ENCODE data around the gene BEAN1.

Gene BEAN1

DNA sequence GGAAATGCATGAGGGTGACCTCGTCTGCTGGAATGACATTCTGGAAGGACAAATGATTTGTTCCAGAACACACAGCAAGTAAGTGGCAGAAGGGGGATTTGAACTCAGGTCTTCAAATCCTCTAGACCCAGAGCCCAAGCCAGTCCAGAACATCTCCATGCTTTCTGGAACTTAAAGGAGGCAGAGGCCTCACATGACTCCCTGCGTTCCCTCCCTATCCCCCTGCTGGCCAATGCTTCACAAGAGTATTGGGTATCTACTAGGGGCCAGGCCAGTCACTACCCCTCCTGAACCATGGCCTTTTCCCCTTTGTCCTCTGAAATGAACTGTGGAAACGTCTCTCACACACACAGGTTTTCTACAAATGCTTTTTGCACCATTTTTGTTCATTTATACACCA is 7.6 kb upstream of the BEAN1 start:
- no peak for DNase-seq (ENCODE audit: low read depth, low spot score)

DNA sequence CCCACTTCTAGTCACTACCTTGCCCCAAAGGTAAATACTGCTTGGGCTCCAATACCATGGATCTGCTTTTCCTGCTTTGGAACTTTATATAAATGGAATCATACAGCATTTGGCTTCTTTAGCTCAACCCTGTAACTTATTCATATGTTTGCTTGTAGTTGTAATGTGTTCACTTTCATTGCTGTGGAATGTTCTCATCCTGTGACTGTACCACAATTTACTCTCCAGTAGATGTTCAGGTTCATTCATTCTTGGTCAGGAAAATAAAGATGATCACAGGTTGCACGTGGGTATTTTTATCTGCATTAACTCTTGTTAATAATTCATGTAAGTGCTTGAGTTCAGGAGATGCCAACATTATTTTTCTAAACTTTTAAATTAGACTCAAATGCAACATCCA is 6.7 kb upstream of the BEAN1 start:
- DNase-seq (ENCODE audit: low read depth, low spot score), result no peak

DNA sequence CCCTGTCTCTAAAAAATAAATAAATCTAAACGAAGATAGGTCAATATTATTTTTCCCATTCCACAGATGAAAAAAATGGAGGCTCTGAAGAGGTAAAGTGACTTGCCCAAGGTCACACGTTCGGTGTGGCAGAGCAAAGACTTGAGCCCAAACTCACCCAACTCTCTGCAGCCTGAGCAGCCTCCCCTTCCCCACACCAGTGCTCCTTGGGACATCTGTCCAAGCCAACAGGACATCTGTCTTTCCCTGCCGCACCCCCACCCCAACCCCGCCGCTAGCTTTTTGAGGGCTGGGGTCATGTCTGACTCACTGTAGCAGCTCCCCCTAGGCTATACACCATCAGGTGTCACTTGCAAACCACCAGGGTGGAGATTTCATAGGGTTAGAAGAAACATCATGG is 5.2 kb upstream of the BEAN1 start:
- DNase-seq (ENCODE audit: low read depth, low spot score), result no peak

DNA sequence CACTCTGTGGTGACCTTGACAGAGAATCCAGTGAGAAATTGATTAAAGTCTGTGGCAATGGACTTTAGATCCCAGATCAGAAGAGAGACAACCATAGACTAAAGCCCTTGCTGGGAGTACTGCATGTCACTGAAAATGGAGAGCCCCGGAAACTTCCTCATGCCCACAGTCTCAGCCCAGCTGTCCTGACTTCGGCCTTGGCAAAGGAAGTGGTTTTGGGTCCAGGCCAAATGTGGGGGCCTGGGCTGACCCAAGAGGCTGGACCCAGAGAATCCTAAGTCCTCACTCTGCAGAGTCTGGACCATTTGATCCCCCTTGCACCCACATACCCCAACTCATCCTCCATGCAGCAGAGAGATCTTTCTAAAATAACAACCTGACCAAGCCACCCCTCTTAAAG is 4.7 kb upstream of the BEAN1 start:
- no peak for DNase-seq (ENCODE audit: low read depth, low spot score)

DNA sequence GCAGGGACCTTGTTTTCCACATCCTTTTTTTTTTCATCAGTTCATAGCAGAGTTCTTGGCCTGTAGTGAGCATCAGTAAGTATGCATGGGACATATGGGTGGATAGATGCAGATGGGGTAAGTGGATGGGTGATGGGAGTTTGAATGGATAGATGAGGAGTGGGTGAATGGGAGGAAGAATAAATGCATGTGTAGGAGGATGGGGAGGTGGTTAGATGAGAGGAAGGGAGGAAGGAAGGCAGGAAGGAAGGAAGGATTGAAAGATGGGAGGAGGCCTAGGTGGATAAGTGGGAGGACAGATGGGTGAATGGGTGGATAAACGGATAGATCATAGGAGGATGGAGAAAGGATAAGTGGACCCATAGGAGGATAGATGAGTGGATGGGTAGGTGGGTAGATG is 3.9 kb upstream of the BEAN1 start:
- DNase-seq (ENCODE audit: low read depth, low spot score), result no peak

DNA sequence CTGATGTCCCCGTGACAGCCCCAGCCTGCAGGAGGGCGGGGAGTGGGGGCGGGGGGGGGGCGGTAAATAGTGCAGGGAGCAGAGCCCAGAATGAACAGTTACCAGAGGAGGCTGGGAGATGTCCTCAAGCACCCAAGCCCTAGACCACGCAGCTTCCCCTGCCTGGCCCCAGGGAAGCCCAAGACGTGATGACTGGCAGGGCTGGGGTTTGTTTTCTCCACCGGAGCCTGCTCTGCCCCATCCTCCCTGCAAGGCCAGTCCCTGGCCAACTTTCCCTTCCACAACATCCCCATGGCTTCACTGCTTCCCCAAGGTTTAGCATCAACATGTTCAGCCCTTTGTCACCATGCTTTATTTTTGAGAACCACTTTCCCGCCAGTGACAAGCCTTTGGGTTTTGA is 1.4 kb upstream of the BEAN1 start:
- DNase-seq (ENCODE audit: low read depth, low spot score), result no peak

DNA sequence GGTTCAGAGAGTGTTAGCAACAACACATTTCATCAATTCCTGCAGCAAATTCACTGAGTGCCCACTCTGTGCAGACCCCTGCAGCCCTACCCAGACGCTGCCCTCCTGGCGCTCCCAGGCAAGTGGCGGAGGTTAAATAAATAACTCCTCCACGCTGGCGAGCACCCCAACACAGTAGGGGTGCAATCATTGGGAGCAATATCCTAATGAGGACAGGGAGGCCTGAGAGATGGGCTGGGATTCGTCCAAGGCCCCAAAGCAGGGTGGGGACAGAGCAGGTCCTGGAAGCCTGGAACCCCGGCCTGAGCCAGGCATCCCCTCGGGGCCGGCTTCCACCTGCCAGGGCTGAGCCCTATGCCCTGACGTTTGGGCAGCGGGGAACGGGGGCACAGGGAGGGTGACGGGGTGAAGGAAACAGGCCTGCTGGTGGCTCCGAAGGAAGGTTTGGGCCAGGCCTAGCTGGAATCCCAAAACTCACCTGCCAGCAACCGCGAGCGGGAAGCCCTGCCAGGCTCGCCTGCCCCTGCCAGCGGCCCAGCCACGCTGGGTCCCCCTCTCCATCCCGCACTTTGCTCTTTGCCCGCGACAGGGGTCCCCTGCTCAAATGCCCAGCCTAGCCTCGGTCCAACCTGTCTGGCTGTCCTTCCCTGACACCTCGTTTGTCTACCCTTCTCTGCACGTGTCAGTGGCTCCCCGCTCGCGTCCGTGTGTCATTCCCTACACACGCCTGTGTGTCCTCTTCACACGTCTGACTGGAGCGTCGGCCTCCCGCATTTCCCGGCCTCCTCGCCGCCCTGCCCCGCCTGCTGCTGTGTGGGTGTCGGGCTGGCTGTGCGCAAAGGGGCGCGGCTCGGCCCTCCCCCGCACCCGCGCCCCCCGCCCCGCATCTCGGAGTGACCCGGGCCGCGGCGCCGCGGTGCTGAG is 721 bp upstream of the BEAN1 start:
- no peak for DNase-seq (ENCODE audit: low read depth, low spot score)

DNA sequence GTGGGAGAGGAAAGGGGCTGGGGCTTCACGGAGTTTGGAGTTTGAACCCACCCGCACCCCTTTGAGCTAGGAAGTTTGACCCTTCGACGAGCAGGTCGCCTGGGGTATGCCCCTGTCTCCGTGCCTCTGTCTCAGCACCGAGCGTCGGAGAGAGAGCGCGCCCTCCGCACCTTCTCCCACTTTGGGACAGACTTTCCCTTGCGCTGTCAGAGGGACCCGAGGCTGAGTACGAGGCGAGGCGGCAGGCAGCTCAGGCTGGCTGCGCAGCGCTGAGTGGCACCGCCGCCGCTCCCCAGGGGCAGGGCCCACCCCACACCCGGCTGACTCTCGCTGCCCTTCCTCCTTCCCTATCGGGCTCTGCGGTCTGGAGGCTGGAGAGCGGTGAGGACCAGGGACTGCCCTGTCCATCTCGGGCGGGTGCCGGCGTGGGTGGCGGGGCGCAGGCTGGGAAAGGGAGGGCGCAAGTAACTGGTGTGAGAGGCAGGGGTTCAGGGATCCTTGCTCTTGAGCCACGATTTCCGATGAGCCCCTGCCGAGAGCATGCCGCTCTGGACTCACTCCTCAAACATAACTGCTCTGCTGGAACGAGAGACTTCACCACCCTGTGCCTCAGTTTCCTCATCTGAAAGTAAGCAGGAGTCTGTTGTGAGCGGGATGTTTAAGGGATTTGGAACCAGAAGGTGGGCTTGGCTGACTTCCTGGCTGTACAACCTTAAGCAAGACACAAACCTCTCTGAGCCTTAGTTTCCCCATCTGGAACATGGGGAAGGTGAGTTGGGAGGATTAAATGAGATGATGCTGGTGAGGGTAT is 981 bp downstream of the BEAN1 start:
- no peak for DNase-seq (ENCODE audit: low read depth, low spot score)

DNA sequence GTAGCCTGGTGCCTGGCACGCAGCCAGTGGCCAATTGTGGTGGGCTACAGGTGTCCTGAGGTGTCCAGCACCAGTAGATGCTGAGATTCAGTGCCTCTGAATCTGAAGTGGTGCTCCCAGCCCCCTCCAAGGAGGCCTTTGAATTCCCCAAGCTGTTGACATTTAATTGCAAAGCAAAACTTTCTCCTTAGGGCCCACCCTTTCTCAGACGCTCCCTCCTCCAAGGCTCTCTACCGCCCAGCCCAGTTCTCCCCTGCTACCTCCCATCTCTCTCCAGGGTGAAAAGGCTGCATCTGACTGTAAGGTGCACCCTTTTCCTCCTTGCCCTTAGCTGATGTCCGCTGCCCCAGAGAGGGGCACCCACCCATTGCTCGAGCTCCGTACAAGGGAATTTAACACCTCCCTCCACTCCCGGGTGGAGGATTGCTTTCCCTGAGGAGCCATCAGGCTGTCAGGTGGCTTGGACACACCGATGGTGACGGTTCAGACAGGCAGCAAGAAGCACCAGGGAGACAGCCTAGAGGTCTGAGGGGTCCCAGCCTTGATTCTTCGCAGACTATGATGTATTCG is 1.7 kb downstream of the BEAN1 start:
- DNase-seq (ENCODE audit: low read depth, low spot score), result no peak

DNA sequence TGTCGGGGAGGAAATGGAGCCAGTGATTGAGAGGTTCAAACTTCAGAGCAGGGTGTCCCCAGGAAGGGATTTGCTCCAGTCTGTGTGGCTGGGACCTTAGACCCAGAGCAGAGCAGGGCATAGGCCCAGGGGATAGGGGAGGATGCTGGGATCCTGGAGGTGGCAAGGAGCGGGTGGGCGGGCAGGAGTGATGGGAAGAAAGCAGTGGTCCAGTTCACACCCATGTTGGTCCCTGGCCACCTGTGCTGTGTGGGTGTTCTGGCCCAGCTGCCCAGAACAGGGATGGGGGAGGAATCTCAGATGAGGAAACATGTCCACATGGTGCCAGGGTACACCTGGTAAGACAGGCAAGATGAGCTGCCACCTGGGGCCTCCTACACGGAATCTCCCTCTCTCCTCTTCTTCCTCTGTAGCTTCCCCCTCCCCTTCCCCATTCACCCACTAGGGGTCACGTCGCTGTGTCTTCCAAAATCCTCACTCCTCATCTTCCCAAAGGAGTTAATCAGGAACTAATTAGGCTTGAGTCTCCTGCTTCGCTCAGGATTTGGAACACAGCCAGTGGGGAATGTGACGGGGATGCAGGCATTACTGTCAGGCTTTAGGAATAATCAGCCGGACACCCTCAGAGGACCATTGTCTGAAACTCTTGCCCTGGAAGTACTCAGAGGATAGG is 2.3 kb downstream of the BEAN1 start:
- no peak for DNase-seq (ENCODE audit: low read depth, low spot score)

DNA sequence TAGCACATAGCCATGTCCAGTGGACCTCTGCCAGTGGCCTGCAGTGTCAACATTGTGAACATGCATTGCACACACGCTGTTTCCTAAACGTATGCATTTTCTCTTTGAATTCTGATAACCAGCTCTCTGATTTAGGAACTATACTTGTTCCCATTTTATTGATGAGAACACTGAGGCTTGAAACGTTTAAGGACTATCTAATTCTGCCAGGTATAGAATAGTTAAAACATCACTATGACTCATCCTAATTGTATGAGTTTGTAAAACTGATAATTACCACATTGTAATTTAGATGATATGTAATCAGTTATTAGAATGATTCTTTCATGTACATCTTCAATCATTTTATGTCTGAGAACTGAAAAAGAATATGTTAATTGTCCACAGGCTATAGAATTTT is 3.1 kb downstream of the BEAN1 start:
- no peak for DNase-seq (ENCODE audit: low read depth, low spot score)

DNA sequence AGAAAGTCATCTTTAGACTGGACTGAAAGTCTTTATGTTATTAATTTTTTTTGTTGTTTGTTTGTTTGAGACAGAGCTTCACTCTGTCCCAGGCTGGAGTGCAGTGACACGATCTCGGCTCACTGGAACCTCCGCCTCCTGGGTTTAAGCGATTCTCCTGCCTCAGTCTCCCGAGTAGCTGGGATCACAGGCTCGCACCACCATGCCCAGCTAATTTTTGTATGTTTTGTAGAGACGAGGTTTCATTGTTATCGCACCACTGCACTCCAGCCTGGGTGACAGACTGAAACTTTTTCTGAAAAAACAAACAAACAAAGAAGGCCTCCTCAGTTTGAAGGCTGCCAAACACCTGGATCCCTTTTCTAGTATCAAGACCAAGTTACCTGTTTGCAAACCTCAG is 4.7 kb downstream of the BEAN1 start:
- no peak for DNase-seq (ENCODE audit: low read depth, low spot score)

DNA sequence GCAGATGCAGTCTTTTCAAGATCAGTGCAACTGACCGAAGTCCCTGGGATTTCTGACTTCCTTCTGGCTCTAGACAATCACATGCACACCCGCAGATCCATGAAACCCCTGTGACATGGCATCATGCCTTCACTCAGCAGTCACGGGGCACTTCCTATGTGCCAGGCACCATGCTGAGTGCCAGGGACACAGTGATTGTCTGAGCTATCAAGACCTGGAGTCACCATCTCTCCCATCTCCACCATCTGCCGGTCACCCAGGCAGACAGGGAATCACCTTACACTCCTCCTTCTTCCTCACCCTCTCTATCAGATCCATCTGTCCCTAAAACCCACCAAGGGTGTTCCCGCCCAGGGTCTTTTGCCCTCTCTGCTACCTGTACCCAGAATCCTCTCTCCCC is 5.3 kb downstream of the BEAN1 start:
- DNase-seq (ENCODE audit: low read depth, low spot score), result no peak

DNA sequence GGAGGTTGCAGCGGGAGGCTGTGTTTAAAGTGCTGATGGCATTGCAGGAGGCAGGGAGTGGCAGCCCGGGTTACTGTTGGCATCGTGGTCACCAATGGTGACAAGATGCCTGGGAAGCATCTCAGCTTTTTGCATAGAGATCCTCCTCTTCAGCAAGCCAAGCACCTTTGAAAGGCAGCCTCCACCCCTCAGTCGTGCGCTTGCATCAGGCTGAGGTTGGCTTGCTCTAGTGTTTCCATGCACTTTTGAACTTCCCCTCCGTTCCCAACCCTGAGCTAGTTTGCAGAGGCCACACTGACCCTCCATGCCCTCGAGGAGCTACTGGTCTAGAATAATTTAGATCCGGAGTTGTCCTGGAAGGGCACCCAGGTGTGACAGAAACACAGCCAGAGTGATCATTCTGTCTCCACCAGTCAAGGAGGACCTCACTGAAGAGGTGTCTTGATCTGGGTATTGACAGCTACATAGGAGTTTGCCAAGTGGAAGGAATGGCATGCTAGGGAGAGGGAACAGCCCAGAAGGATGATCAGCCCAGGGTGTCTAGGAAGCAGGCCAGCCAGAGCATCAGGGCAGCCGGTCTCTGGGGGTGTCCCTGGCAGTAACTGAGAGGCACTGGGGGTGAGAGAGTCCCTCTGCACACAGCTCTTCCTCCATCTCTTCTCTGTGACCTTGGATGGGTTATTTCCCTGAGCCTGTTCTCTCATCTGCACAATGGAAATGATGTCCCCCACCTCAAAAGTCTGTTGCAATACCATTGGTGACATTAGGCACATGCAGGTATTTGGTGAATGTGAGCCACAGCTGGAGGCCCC is 7.7 kb downstream of the BEAN1 start:
- no peak for DNase-seq (ENCODE audit: low read depth, low spot score)

DNA sequence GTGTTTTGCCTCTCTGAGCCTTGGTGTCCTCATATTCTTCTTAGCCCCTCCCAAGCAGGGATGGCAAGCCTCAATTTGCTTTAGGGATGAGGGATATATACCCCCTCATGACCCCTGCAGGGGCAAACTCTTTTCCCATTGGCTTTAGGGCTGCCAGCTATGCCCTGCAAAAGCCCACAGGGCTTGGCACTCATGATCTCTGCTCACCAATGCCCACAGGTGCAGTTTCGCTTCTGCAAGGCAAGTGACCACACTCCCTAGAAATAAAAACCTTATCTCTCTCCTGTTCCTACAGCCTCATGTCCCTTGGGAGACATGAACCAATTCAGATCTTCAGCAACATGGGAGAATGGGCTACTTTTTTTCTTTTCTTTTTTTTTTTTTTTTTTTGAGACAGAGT is 8.8 kb downstream of the BEAN1 start:
- DNase-seq (ENCODE audit: low read depth, low spot score), result no peak

DNA sequence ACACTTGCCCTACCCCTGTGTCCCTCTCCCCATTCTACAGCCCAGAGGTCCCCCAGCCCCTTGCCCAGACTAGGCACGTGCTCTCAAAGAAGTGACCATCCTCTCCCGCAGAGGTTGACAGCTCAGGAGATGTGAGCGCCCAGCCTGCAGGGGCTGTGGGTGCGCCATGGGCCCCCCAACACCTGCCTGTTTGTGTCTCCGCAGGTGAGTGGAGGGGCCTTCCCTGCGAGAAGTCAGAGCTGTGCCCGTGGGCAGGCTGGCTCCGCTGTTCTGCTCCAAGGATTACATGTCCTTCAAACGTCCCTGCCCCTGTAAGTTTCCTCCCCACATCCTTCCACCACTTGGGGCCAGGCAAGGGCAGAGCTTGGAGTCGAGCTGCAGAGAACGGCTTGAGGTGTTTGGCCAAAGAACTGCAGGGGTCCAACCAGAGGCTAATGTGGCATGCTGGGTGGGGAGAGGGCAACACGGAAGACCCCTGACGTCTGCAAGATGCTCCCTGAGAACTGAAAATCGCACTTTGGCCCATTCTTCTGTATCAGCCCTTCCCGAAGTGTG is 10.4 kb downstream of the BEAN1 start:
- DNase-seq (ENCODE audit: low read depth, low spot score), result no peak

DNA sequence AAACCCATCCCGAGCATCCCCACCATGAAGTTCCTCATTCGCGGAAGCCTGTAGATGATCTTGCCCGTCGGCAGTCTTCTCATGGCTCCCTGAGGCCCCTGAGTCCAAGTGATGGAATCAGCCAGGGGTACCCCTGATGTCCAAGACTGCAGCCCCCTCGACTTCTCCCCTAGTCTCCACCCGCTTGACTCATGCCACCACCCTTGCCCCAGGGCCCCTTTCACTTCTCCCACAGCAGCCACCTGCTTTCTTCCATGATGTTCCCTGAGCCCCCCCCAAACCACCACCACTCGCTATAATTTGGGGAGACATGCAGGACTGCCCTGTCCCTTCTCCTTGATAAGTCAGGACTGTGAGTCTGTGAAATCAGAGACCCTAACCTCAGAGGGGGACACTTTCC is 11.4 kb downstream of the BEAN1 start:
- DNase-seq (ENCODE audit: low read depth, low spot score), result no peak

DNA sequence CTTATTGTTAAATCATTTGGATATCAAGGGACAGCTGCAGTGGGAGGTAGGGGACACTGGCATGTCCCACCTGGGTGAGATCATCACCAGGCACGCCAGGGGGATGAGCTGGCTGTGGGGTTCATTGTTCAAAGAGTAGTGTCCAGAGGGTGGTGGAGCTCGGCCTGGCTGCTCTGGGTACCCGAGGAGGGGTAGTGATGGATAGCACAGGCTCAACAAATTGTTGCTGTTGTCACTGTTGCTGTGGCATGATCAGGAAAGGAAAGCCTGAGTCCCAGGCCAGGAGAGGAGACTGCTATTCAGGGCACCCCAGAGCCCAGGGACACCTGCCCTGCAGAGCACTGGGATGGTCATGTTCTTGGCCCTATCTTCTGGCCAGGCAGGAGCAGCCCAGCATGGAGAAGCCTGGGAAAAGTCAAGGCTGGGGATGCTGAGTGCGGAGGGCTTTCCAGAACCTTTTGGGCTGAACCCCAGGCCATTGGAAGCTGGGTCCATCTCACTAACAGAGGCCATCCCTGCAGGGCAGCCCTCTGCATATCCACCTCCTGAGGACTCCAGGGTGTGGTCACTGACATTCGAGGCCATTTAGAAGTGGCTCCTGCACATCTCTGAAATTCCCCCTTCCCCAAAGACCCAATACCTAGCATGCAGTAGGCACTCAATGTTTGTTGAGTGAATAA is 12.1 kb downstream of the BEAN1 start:
- no peak for DNase-seq (ENCODE audit: low read depth, low spot score)

DNA sequence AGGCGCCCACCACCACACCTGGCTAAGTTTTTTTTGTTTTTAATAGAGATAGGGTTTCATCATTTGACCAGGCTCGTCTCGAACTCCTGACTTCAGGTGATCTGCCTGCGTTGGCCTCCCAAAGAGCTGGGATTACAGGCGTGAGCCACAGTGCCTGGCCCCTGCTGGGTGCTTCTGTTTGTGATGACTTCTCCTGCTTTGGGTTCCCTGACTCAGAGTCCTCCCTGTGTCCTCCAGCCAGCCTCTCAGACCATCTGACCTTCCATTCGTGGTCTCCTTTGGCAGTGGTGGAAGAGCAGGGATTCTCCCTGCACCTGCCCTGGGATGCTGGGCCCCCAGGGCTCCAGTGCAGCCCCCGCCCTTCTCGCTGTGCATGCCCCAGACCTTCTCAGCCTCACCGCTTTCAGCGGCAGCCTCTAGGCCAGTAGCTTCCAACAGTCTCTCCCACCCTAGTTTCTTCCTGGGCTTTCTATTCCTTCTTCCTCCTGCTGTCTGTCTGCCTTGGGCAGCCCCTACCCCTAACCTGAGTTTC is 13.2 kb downstream of the BEAN1 start:
- DNase-seq (ENCODE audit: low read depth, low spot score), result no peak

DNA sequence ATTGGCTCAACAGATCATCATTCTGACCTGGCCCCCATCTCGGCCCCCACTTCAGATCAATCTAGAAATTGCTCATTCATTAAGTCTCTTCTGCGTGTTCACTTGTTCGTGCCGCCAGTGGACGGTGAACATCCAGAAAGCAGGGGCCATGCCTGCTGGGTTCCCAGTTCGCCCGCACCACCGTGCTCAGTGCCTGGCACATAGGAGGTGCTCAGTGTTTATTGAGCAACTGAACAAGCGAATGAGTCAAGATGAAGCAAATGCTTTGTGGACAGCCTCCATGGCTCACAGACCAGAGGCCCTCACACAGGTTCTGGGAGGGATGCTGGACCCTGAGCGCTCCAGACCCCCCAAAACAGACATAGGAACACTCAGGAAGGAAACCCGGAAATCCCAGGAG is 13.9 kb downstream of the BEAN1 start:
- DNase-seq (ENCODE audit: low read depth, low spot score), result no peak

Data from activated naive CD8-positive, alpha-beta T cell treated with anti-CD3 and anti-CD28 coated beads, Interleukin-2, amount 50 U/mL, for 16 hours (primary cell).